Renal cortical epithelial cell (primary cell): ENCODE data around the gene POLR3G. TPM values are rescaled to one million over a fixed set of nuclear protein-coding genes. Genes with fewer than 3 reads are reported as not detected.

Experiments used
- DNase-seq: peaks from one replicate; pipeline ENCODE4 v3.0.0-alpha.2; 2011; ENCODE audit warnings: low read depth
- total RNA-seq: library from RNA; depleted of rRNA; stranded (reverse); fragments of >200 nt; gene quantifications from 2 replicates; pipeline ENCODE4 v1.2.3, GENCODE V29; 2014

The POLR3G gene
- total RNA-seq, 1 donor from 2014 or later, result 2.7 TPM

- no peak for DNase-seq
These were observed 76.3 kb downstream of the POLR3G start for GRCh38 chr5:90550963-90551362.

- DNase-seq, result no peak
These were observed 76.7 kb downstream of the POLR3G start for GRCh38 chr5:90551376-90551775.

GRCh38 chr5:90553711-90554110, 79.0 kb downstream of the POLR3G start:
- no peak for DNase-seq

- DNase-seq, result no peak
These were observed 79.8 kb downstream of the POLR3G start for GRCh38 chr5:90554358-90555006.

GRCh38 chr5:90555666-90556065, 81.0 kb downstream of the POLR3G start:
- DNase-seq, result no peak

- no peak for DNase-seq
These were observed 82.7 kb downstream of the POLR3G start for GRCh38 chr5:90557391-90557790.

GRCh38 chr5:90557871-90558270, 83.2 kb downstream of the POLR3G start:
- no peak for DNase-seq

- DNase-seq, result peak; percentile 80
These were observed 83.9 kb downstream of the POLR3G start, which contains the start of gene ADGRV1 for GRCh38 chr5:90558344-90559192. Gene ADGRV1 (plus strand): TSS chr5:90558797. CDS start chr5:90558896, 99 bp downstream.

GRCh38 chr5:90560771-90561170, 86.1 kb downstream of the POLR3G start:
- no peak for DNase-seq

GRCh38 chr5:90561766-90562165, 87.1 kb downstream of the POLR3G start:
- DNase-seq, result no peak

- DNase-seq, result no peak
These were observed 87.7 kb downstream of the POLR3G start for GRCh38 chr5:90562341-90562740.

GRCh38 chr5:90563108-90563507, 88.4 kb downstream of the POLR3G start:
- DNase-seq, result no peak

Other genes with a start within 250 kb of the POLR3G start
- 17.7 and 25.2 TPM in 2 replicates for gene CETN3, start 65.1 kb upstream of the POLR3G start, total RNA-seq
- gene MBLAC2, start 93 bp upstream of the POLR3G start, total RNA-seq, result 4.2 and 5.6 TPM in 2 replicates
- 24.5 and 28.3 TPM in 2 replicates for gene LYSMD3, start 54.7 kb downstream of the POLR3G start, total RNA-seq
- 0.35 and 0.55 TPM in 2 replicates for gene ADGRV1, start 83.9 kb downstream of the POLR3G start, total RNA-seq